ENCODE data around the gene TFDP2. TPM values are rescaled to one million over a fixed set of nuclear protein-coding genes. Genes with fewer than 3 reads are reported as not detected.
"Not testable (repeated sequence)": the region's sequence is repeated elsewhere in the genome, so short reads cannot be mapped to it uniquely, and the experiment has no call there.

TFDP2 gene
- total and polyA plus RNA-seq, 2 donors (not counting 1 experiment from before 2014, with no cell fraction given): 5.5 to 31.7 TPM

GRCh38 chr3:142077859-142078500, 71.4 kb downstream of the TFDP2 start:
- H3K36me3 ChIP-seq (replicated peaks in 1 of 2; ENCODE audit: control extremely low read depth in 1 of 2, control insufficient read depth in 1 of 2, extremely low read depth in 1 of 2, insufficient read depth in 2 of 2, low read length in 1 of 2): no peaks in the 10 kb centered on the region
- Mint-ChIP-seq H3K9me3 (ENCODE audit: insufficient read depth) (peaks cover 6% of the 10 kb centered on the region), H3K4me3 (no peak overlapping the region), H3K4me1 (no peaks in the 10 kb centered on the region), H3K27me3 (no peaks in the 10 kb centered on the region), H3K27ac (no peak overlapping the region)
- intact Hi-C loops (cut with micrococcal nuclease): no loop called here
- H3K27ac ChIP-seq (ENCODE audit: low read length in 2 of 2): no peak overlapping the region
- TF ChIP-seq EZH2 (IDR thresholded peaks at IDR 0.05; ENCODE audit: borderline replicate concordance, insufficient read depth, low read depth, low read length, poor library complexity, severe bottlenecking): no peak
- TF ChIP-seq, protein P1, sequence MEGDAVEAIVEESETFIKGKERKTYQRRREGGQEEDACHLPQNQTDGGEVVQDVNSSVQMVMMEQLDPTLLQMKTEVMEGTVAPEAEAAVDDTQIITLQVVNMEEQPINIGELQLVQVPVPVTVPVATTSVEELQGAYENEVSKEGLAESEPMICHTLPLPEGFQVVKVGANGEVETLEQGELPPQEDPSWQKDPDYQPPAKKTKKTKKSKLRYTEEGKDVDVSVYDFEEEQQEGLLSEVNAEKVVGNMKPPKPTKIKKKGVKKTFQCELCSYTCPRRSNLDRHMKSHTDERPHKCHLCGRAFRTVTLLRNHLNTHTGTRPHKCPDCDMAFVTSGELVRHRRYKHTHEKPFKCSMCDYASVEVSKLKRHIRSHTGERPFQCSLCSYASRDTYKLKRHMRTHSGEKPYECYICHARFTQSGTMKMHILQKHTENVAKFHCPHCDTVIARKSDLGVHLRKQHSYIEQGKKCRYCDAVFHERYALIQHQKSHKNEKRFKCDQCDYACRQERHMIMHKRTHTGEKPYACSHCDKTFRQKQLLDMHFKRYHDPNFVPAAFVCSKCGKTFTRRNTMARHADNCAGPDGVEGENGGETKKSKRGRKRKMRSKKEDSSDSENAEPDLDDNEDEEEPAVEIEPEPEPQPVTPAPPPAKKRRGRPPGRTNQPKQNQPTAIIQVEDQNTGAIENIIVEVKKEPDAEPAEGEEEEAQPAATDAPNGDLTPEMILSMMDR (IDR thresholded peaks at IDR 0.05): no peak
- no peaks in the 10 kb centered on the region for H3K27me3 ChIP-seq (replicated peaks in 1 of 4; ENCODE audit: control extremely low read depth in 1 of 4, control insufficient read depth in 3 of 4, insufficient read depth in 4 of 4, low read length in 3 of 4)
- no peaks in the 10 kb centered on the region for H3K4me1 ChIP-seq (ENCODE audit: control insufficient read depth in 2 of 2, insufficient read depth in 2 of 2, low read length in 2 of 2)
- ChIA-PET CTCF (no interaction called here), POLR2A (no interaction called here)
- peaks cover 0 to 5% (median 2%) of the 10 kb centered on the region in 3 donors for H3K9me3 ChIP-seq (ENCODE audit: control extremely low read depth in 1 of 3, control insufficient read depth in 2 of 3, insufficient read depth in 1 of 3, low read length in 2 of 3)
- 54% methylated on average over 4 of the region's 4 CpGs for WGBS (ENCODE audit: insufficient coverage)
- no peaks in the 10 kb centered on the region for H3K79me2 ChIP-seq (ENCODE audit: control insufficient read depth, insufficient read depth, low read length)
- H3K9ac ChIP-seq (ENCODE audit: low read length): no peak overlapping the region
- H4K20me1 ChIP-seq (ENCODE audit: control insufficient read depth, insufficient read depth, low read length, poor library complexity, severe bottlenecking): no peaks in the 10 kb centered on the region
- no peak for DNase-seq
- no peak overlapping the region for H3K4me2 ChIP-seq (replicated peaks; ENCODE audit: low read depth, low read length, poor library complexity, severe bottlenecking)
- no peak overlapping the region for H3K4me3 ChIP-seq (ENCODE audit: control extremely low read depth in 1 of 5, extremely low read depth in 1 of 5, insufficient read depth in 1 of 5, low read depth in 2 of 5, low read length in 4 of 5)
- no peak overlapping the region for H2AFZ ChIP-seq (ENCODE audit: insufficient read depth, low read depth, low read length, poor library complexity, severe bottlenecking)
- no peak for ATAC-seq (ENCODE audit: low read depth)

DNA sequence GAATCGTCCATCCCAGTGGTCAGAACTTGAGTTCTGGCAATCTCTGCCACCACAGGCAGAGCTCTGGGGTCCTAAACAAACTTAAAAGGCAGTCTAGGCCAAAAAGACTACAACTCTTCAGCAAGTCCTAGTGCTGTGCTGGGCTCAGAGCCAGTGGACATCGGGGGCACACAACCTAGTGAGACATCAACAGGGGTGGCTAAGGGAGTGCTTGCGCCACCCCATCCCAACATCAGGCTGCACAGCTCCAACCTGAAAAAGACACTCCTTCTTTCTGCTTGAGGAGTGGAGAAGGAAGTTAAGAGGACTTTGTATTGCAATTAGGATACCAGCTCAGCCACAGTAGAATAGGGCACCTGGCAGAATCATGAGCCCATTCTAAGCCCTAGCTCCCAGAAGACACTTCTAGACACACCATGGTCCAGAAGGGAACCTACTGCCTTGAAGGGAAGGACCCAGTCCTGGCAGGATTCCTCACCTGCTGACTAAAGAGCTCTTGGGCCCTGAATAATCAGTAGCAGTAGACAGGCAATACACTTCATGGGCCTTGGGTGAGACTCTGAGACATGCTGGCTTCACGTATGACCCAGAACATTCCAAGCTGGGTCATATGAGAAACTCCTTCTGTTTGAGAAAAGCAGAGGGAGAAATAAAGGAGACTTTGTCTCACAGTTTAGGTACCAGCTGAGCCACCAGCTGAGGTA, 72.0 kb downstream of the TFDP2 start:
- no peak overlapping the region for H3K27ac ChIP-seq (ENCODE audit: low read length in 2 of 2)
- ATAC-seq (ENCODE audit: low read depth): no peak
- 98% methylated on average over 3 of the region's 4 CpGs for WGBS (ENCODE audit: insufficient coverage)
- intact Hi-C loops (cut with micrococcal nuclease): no loop called here
- no peak overlapping the region for H3K27ac Mint-ChIP-seq
- H3K36me3 ChIP-seq (replicated peaks in 1 of 2; ENCODE audit: control extremely low read depth in 1 of 2, control insufficient read depth in 1 of 2, extremely low read depth in 1 of 2, insufficient read depth in 2 of 2, low read length in 1 of 2): no peaks in the 10 kb centered on the region
- H3K4me3 Mint-ChIP-seq: no peak overlapping the region
- H3K79me2 ChIP-seq (ENCODE audit: control insufficient read depth, insufficient read depth, low read length): no peaks in the 10 kb centered on the region
- no peaks in the 10 kb centered on the region for H4K20me1 ChIP-seq (ENCODE audit: control insufficient read depth, insufficient read depth, low read length, poor library complexity, severe bottlenecking)
- ChIA-PET CTCF (no interaction called here), POLR2A (no interaction called here)
- H3K9me3 ChIP-seq (ENCODE audit: control extremely low read depth in 1 of 3, control insufficient read depth in 2 of 3, insufficient read depth in 1 of 3, low read length in 2 of 3): peaks cover 0 to 5% (median under 1%) of the 10 kb centered on the region in 3 donors
- DNase-seq: no peak
- no peak overlapping the region for H3K4me3 ChIP-seq (ENCODE audit: control extremely low read depth in 1 of 5, extremely low read depth in 1 of 5, insufficient read depth in 1 of 5, low read depth in 2 of 5, low read length in 4 of 5)
- no peak for TF ChIP-seq EZH2 (IDR thresholded peaks at IDR 0.05; ENCODE audit: borderline replicate concordance, insufficient read depth, low read depth, low read length, poor library complexity, severe bottlenecking)
- TF ChIP-seq, protein P1 (IDR thresholded peaks at IDR 0.05): no peak
- no peak overlapping the region for H3K4me2 ChIP-seq (replicated peaks; ENCODE audit: low read depth, low read length, poor library complexity, severe bottlenecking)
- no peak overlapping the region for H2AFZ ChIP-seq (ENCODE audit: insufficient read depth, low read depth, low read length, poor library complexity, severe bottlenecking)
- no peak overlapping the region for H3K9ac ChIP-seq (ENCODE audit: low read length)
- no peaks in the 10 kb centered on the region for H3K4me1 Mint-ChIP-seq
- H3K9me3 Mint-ChIP-seq (ENCODE audit: insufficient read depth): peaks cover 6% of the 10 kb centered on the region
- no peaks in the 10 kb centered on the region for H3K27me3 Mint-ChIP-seq
- H3K27me3 ChIP-seq (replicated peaks in 1 of 4; ENCODE audit: control extremely low read depth in 1 of 4, control insufficient read depth in 3 of 4, insufficient read depth in 4 of 4, low read length in 3 of 4): no peaks in the 10 kb centered on the region
- H3K4me1 ChIP-seq (ENCODE audit: control insufficient read depth in 2 of 2, insufficient read depth in 2 of 2, low read length in 2 of 2): no peaks in the 10 kb centered on the region

- H3K27ac Mint-ChIP-seq; H3K27me3 ChIP-seq (replicated peaks in 1 of 4; ENCODE audit: control extremely low read depth in 1 of 4, control insufficient read depth in 3 of 4, insufficient read depth in 4 of 4, low read length in 3 of 4); DNase-seq; H3K4me2 ChIP-seq (replicated peaks; ENCODE audit: low read depth, low read length, poor library complexity, severe bottlenecking); H3K9me3 ChIP-seq (ENCODE audit: control extremely low read depth in 1 of 3, control insufficient read depth in 2 of 3, insufficient read depth in 1 of 3, low read length in 2 of 3); H2AFZ ChIP-seq (ENCODE audit: insufficient read depth, low read depth, low read length, poor library complexity, severe bottlenecking); H3K36me3 ChIP-seq (replicated peaks in 1 of 2; ENCODE audit: control extremely low read depth in 1 of 2, control insufficient read depth in 1 of 2, extremely low read depth in 1 of 2, insufficient read depth in 2 of 2, low read length in 1 of 2); H3K27ac ChIP-seq (ENCODE audit: low read length in 2 of 2); POLR2A ChIA-PET; H4K20me1 ChIP-seq (ENCODE audit: control insufficient read depth, insufficient read depth, low read length, poor library complexity, severe bottlenecking); H3K4me1 Mint-ChIP-seq; H3K4me3 ChIP-seq (ENCODE audit: control extremely low read depth in 1 of 5, extremely low read depth in 1 of 5, insufficient read depth in 1 of 5, low read depth in 2 of 5, low read length in 4 of 5); H3K4me3 Mint-ChIP-seq; CTCF ChIA-PET; H3K9ac ChIP-seq (ENCODE audit: low read length); H3K4me1 ChIP-seq (ENCODE audit: control insufficient read depth in 2 of 2, insufficient read depth in 2 of 2, low read length in 2 of 2); H3K9me3 Mint-ChIP-seq (ENCODE audit: insufficient read depth); intact Hi-C loops (cut with micrococcal nuclease); ATAC-seq (ENCODE audit: low read depth); H3K79me2 ChIP-seq (ENCODE audit: control insufficient read depth, insufficient read depth, low read length); H3K27me3 Mint-ChIP-seq: not testable (repeated sequence)
- no CpG with 5 or more reads among the region's 4 CpGs for WGBS (ENCODE audit: insufficient coverage)
Observed at GRCh38 chr3:142075656-142076055, 73.7 kb downstream of the TFDP2 start.
